ENCODE data around the gene STAT3. TPM values are rescaled to one million over a fixed set of nuclear protein-coding genes. Genes with fewer than 3 reads are reported as not detected.
A peak's percentile ranks its signal among the peaks of the same experiment; 100 is the strongest.
"Not testable (repeated sequence)": the region's sequence is repeated elsewhere in the genome, so short reads cannot be mapped to it uniquely, and the experiment has no call there.

STAT3 gene
- total RNA-seq, 2 donors from 2014 or later: 79.4 to 99.5 TPM

DNA sequence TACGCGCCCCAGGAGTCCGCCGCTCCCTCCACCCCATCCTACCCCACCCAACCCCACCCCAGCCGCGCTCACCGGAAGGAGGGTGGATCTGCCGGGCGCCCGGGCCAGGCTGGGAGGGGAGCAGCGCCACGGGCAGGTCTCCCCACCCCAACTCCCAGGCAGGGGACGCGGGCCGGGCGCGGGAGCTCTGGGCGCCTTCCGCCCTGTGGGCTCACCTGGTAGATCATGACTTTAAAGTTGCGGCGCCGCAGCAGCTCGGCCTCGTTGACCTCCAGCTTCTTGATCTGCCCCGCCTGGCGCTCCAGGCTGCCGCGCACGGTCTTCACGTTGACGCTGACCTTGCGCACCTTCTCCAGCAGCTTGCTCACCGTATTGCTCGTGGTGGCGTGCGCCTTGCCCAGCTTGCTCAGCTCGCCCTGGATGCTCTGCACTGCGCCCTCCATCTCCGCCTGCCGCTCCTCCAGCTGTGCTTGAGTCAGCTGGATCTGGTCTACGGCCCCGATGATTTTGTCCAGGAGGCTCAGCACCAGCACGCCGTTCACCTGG is 34.2 kb upstream of the STAT3 start:
- Histone ChIP-seq H3K9me3 (no peaks in the 10 kb centered on the region), H3K36me3 (replicated peaks in 1 of 2; ENCODE audit: insufficient read depth in 1 of 2, low read depth in 2 of 2) (no peaks in the 10 kb centered on the region), H3K4me1 (peaks cover 19% of the 10 kb centered on the region), H3K27ac (peak overlapping the region; percentile 39 to 78 (median 68)), H3K4me3 (peak overlapping the region; percentile 14 to 42), H3K27me3 (peaks cover 0 to 4% of the 10 kb centered on the region in 2 donors)
- intact Hi-C loops (cut with DNase I): no loop called here
- DNase-seq: peak; percentile 33 to 48 (median 42)
- TF ChIP-seq CTCF (IDR thresholded peaks at IDR 0.05) (no peak), POLR2A (IDR thresholded peaks at IDR 0.05) (no peak)
- 0 to 1% methylated on average over 3 to 37 of the region's 44 CpGs for WGBS, 2 donors
- ATAC-seq: peak; percentile 34

GRCh38 chr17:42421507-42422338 is 33.5 kb upstream of the STAT3 start:
- Histone ChIP-seq H3K9me3 (no peaks in the 10 kb centered on the region), H3K4me3 (peak overlapping the region in 1 of 2 donors; percentile 42), H3K4me1 (peaks cover 19% of the 10 kb centered on the region), H3K27ac (peak overlapping the region; percentile 21 to 78 (median 68)), H3K36me3 (replicated peaks in 1 of 2; ENCODE audit: insufficient read depth in 1 of 2, low read depth in 2 of 2) (no peaks in the 10 kb centered on the region), H3K27me3 (peaks cover 0 to 4% of the 10 kb centered on the region in 2 donors)
- no peak for ATAC-seq
- no peak for TF ChIP-seq CTCF (IDR thresholded peaks at IDR 0.05)
- TF ChIP-seq POLR2A (IDR thresholded peaks at IDR 0.05): no peak
- 39 to 77% methylated on average over 16 to 54 of the region's 59 CpGs for WGBS, 2 donors
- intact Hi-C loops (cut with DNase I): no loop called here
- DNase-seq: peak in 1 of 4 donors; percentile 22

DNA sequence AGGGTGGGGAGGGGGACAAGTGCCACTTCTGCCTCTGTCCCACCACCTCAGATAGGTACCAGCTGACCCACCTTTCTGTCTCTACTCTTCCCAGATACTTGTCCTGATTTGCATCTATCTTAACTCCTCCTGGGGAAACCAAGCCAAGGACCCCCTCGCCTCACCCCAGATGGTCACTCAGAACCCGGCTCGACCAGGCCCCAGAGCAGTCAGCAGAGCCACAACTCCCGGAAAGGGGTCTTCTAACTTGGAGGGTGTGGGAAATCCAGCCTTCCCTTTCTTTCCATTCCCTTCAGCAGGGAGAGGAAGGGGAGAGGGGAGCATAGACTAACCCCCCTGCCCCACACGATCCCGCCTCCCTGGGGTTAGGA is 32.9 kb upstream of the STAT3 start:
- no peak for TF ChIP-seq CTCF (IDR thresholded peaks at IDR 0.05)
- TF ChIP-seq POLR2A (IDR thresholded peaks at IDR 0.05): no peak
- H3K4me3 ChIP-seq: no peak overlapping the region
- peaks cover 19% of the 10 kb centered on the region for H3K4me1 ChIP-seq
- intact Hi-C loops (cut with DNase I): no loop called here
- peak overlapping the region in 3 of 4 donors; percentile 16 to 74 (median 62) for H3K27ac ChIP-seq
- ATAC-seq (no peak), DNase-seq (no peak)
- no peaks in the 10 kb centered on the region for H3K9me3 ChIP-seq
- no peaks in the 10 kb centered on the region for H3K36me3 ChIP-seq (replicated peaks in 1 of 2; ENCODE audit: insufficient read depth in 1 of 2, low read depth in 2 of 2)
- WGBS, 2 donors: 65 to 69% methylated on average over 6 of the region's 6 CpGs
- H3K27me3 ChIP-seq: peaks cover 0 to 4% of the 10 kb centered on the region in 2 donors

DNA sequence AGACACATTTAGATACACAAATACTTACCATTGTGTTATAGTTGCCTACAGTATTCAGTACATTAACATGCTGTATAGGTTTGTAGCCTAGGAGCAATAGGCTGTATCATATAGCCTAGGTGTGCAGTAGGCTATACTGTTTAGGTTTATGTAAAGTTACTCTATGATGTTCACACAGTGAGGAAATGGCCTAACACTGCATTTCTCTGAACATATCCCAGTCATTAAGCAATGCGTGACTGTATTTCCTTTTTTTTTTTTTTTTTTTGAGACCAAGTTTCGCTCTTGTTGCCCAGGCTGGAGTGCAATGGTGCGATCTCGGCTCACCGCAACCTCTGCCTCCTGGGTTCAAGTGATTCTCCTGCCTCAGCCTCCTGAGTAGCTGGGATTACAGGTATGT is 29.7 kb upstream of the STAT3 start:
- WGBS, 2 donors: 79 to 83% methylated on average over 5 of the region's 5 CpGs
- ATAC-seq; H3K27ac ChIP-seq; intact Hi-C loops (cut with DNase I); DNase-seq; H3K36me3 ChIP-seq (replicated peaks in 1 of 2; ENCODE audit: insufficient read depth in 1 of 2, low read depth in 2 of 2); H3K27me3 ChIP-seq; H3K4me3 ChIP-seq; H3K9me3 ChIP-seq: not testable (repeated sequence)
- H3K4me1 ChIP-seq: peaks cover 12% of the 10 kb centered on the region

DNA sequence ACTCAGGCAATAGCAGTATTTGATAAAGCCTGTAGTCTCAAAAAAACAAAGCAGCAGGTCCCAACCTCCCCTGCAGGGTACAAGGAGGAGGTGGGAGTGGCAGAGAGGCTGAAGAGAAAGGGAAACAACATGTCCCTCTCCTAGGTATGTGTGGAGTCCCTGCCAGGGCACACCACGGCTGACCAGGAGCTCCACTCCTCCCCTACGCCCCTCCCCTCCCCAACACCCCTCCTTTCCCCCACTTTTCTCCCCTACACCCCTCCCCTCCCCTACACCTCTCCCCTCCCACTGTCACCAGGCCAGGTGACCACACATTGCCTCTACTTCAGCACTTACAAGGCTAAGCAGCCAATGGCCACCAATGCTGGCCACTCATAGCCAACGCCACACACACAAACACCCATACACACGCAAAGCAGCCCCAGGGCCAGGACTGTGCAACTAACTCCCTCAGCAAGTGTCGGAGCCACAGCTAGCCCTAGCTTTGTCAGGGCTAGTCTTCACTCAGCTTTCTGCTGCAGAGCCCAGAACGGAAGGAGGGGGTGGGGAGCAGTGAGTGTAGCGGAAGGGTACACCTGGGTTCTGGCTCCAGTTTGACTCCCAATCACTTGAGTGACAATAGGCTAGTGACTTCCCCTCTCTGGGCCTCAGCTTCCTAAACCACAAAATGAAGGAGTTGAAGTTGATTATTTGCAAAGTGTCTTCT is 26.6 kb upstream of the STAT3 start:
- Histone ChIP-seq H3K4me1 (no peaks in the 10 kb centered on the region), H3K27me3 (no peaks in the 10 kb centered on the region), H3K27ac (peak overlapping the region in 1 of 4 donors; percentile 12), H3K9me3 (no peaks in the 10 kb centered on the region), H3K4me3 (no peak overlapping the region), H3K36me3 (replicated peaks in 1 of 2; ENCODE audit: insufficient read depth in 1 of 2, low read depth in 2 of 2) (no peaks in the 10 kb centered on the region)
- TF ChIP-seq POLR2A (IDR thresholded peaks at IDR 0.05) (no peak), CTCF (IDR thresholded peaks at IDR 0.05) (no peak)
- DNase-seq (no peak), ATAC-seq (peak; percentile 23)
- 65 to 78% methylated on average over 6 to 7 of the region's 7 CpGs for WGBS, 2 donors
- intact Hi-C loops (cut with DNase I): no loop called here
